GM23338 (cell line): ENCODE results near the gene CDC26. TPM values are rescaled to one million over a fixed set of nuclear protein-coding genes. Genes with fewer than 3 reads are reported as not detected.

Source experiments
- ATAC-seq: fragments of 200-7000 bp; cut with Tn5 transposase; 3 replicates; pipeline ENCODE4 v1.9.1; 2020
- DNase-seq: peaks from one replicate; pipeline ENCODE4 v3.0.0-alpha.2; 2015; ENCODE audit warnings: low spot score
- H2AFZ ChIP-seq: fragments of 200-600 bp; sonication (generic); 2 replicates; pipeline ENCODE4 v1.8.0; 2016; ENCODE audit warnings: antibody characterized with exemption, mild to moderate bottlenecking, moderate library complexity
- H3F3A ChIP-seq: fragments of 200-600 bp; sonication (generic); replicated peaks from 2 replicates; pipeline ENCODE4 v1.8.0; 2017; ENCODE audit warnings: antibody characterized with exemption, mixed run types, low read depth
- H3K27ac ChIP-seq: fragments of 200-600 bp; sonication (generic); 2 replicates; pipeline ENCODE4 v1.6.1; 2016; ENCODE audit warnings: low read depth
- H3K27me3 ChIP-seq: fragments of 200-600 bp; sonication (generic); 2 replicates; pipeline ENCODE4 v1.8.0; 2016; ENCODE audit warnings: mild to moderate bottlenecking, mixed run types, moderate library complexity; ENCODE audit not compliant: insufficient read depth
- H3K36me3 ChIP-seq: fragments of 200-600 bp; sonication (generic); 2 replicates; pipeline ENCODE4 v1.8.0; 2016; ENCODE audit warnings: mild to moderate bottlenecking; ENCODE audit not compliant: insufficient read depth
- H3K4me1 ChIP-seq: fragments of 200-600 bp; sonication (generic); 2 replicates; pipeline ENCODE4 v1.8.0; 2016; ENCODE audit warnings: mild to moderate bottlenecking, moderate library complexity; ENCODE audit not compliant: insufficient read depth
- H3K4me2 ChIP-seq: fragments of 200-600 bp; sonication (generic); 2 replicates; pipeline ENCODE4 v1.7.1; 2017; ENCODE audit warnings: mixed run types
- H3K4me3 ChIP-seq: fragments of 200-600 bp; sonication (generic); 2 replicates; pipeline ENCODE4 v1.6.1; 2016; ENCODE audit warnings: mixed run types
- H3K79me2 ChIP-seq: fragments of 200-600 bp; sonication (generic); replicated peaks from 2 replicates; pipeline ENCODE4 v1.8.0; 2017; ENCODE audit warnings: mild to moderate bottlenecking; ENCODE audit not compliant: insufficient read depth
- H3K9me2 ChIP-seq: fragments of 200-600 bp; sonication (generic); 2 replicates; pipeline ENCODE4 v1.8.0; 2017; ENCODE audit not compliant: insufficient read depth
- H4K20me1 ChIP-seq: fragments of 200-600 bp; sonication (generic); replicated peaks from 2 replicates; pipeline ENCODE4 v1.8.0; 2017; ENCODE audit warnings: mild to moderate bottlenecking; ENCODE audit not compliant: insufficient read depth
- H3K27ac Mint-ChIP-seq: 2 replicates; pipeline ENCODE4 v1.8.0; 2020; ENCODE audit warnings: inconsistent platforms, mild to moderate bottlenecking, moderate library complexity, mixed read lengths
- H3K27me3 Mint-ChIP-seq: 3 replicates; pipeline ENCODE4 v1.8.0; 2022; ENCODE audit warnings: low read depth, mild to moderate bottlenecking, moderate library complexity, mixed read lengths, inconsistent platforms; ENCODE audit not compliant: insufficient read depth, poor library complexity
- H3K36me3 Mint-ChIP-seq: 3 replicates; pipeline ENCODE4 v1.8.0; 2021; ENCODE audit warnings: low read depth, mild to moderate bottlenecking, inconsistent platforms, moderate library complexity, mixed read lengths
- H3K4me1 Mint-ChIP-seq: 3 replicates; pipeline ENCODE4 v1.8.0; 2020; ENCODE audit warnings: mild to moderate bottlenecking, inconsistent platforms, mixed read lengths
- H3K4me3 Mint-ChIP-seq: 3 replicates; pipeline ENCODE4 v1.8.0; 2021; ENCODE audit warnings: moderate library complexity, mild to moderate bottlenecking, inconsistent platforms, mixed read lengths
- H3K9me3 Mint-ChIP-seq: 3 replicates; pipeline ENCODE4 v1.8.0; 2020; ENCODE audit warnings: moderate library complexity, mild to moderate bottlenecking, inconsistent platforms, mixed read lengths
- CREB1 ChIP-seq: fragments of 250-450 bp; sonication (Bioruptor Pico); IDR thresholded peaks from 2 replicates; pipeline ENCODE4 v1.5.0; 2020; ENCODE audit warnings: low read depth, mild to moderate bottlenecking, moderate library complexity
- EZH2 ChIP-seq: fragments of 200-600 bp; sonication (generic); IDR thresholded peaks from one replicate; pipeline ENCODE4 v1.8.0; 2017; ENCODE audit warnings: antibody characterized with exemption, mild to moderate bottlenecking, low read depth; ENCODE audit not compliant: unreplicated experiment
- EZH2phosphoT487 ChIP-seq: fragments of 200-600 bp; sonication (generic); IDR thresholded peaks from one replicate; pipeline ENCODE4 v1.8.1; 2018; ENCODE audit warnings: antibody characterized with exemption; ENCODE audit not compliant: unreplicated experiment
- JUNB ChIP-seq: IDR thresholded peaks from one replicate; pipeline ENCODE4 v1.6.1; 2016; ENCODE audit warnings: antibody characterized with exemption; ENCODE audit not compliant: unreplicated experiment
- NANOG ChIP-seq: IDR thresholded peaks from 2 replicates; pipeline ENCODE4 v1.6.1; 2016; ENCODE audit warnings: antibody characterized with exemption, borderline replicate concordance
- POLR2AphosphoS5 ChIP-seq: IDR thresholded peaks from 2 replicates; pipeline ENCODE4 v1.6.1; 2016; ENCODE audit warnings: antibody characterized with exemption, low read depth
- STAT1 ChIP-seq: IDR thresholded peaks from one replicate; pipeline ENCODE4 v1.6.1; 2016; ENCODE audit warnings: antibody characterized with exemption; ENCODE audit not compliant: unreplicated experiment
- ZNF114 ChIP-seq: fragments of 250-450 bp; sonication (Bioruptor Pico); IDR thresholded peaks from 2 replicates; pipeline ENCODE4 v1.5.0; 2020; ENCODE audit warnings: mild to moderate bottlenecking, moderate library complexity
- ZNF331 ChIP-seq: fragments of 250-450 bp; sonication (Bioruptor Pico); IDR thresholded peaks from 2 replicates; pipeline ENCODE4 v1.5.0; 2020; ENCODE audit warnings: low read depth, mild to moderate bottlenecking, moderate library complexity
- polyA plus RNA-seq: library from polyadenylated mRNA; unstranded; fragments of >200 nt; fragmentation: Nextera tagmentation; extraction: Ambion mirVana; gene quantifications from 2 replicates; pipeline ENCODE4 v1.2.1, GENCODE V29; 2016
- total RNA-seq: library from RNA; depleted of rRNA; stranded (reverse); fragments of >200 nt; shearing (Covaris generic); gene quantifications from 2 replicates; pipeline ENCODE4 v1.2.3, GENCODE V29; 2014
- TF ChIP-seq, protein P1 (sequence below): fragments of 250-450 bp; sonication (Bioruptor Pico); IDR thresholded peaks from 2 replicates; pipeline ENCODE4 v1.5.0; 2020; ENCODE audit warnings: mild to moderate bottlenecking, moderate library complexity
- TF ChIP-seq, protein P2 (sequence below): IDR thresholded peaks from one replicate; pipeline ENCODE4 v1.6.1; 2018; ENCODE audit warnings: antibody characterized with exemption; ENCODE audit not compliant: unreplicated experiment
- TF ChIP-seq, protein P3 (sequence below): IDR thresholded peaks from 2 replicates; pipeline ENCODE4 v1.6.1; 2016; ENCODE audit warnings: antibody characterized with exemption
- TF ChIP-seq, protein P4 (sequence below), 2 experiments: fragments of 200-600 bp in 1 of 2; sonication (generic) in 1 of 2; conservative IDR thresholded peaks; 2 replicates each; pipeline versions ENCODE4 v1.5.1 to v1.6.1; 2016 to 2017; ENCODE audit warnings: antibody characterized with exemption in 2 of 2, low read depth in 2 of 2, mild to moderate bottlenecking in 2 of 2, moderate library complexity in 1 of 2

Gene CDC26
- total and polyA plus RNA-seq, 2 experiments from 2014 or later: 34.9 to 112 TPM

DNA sequence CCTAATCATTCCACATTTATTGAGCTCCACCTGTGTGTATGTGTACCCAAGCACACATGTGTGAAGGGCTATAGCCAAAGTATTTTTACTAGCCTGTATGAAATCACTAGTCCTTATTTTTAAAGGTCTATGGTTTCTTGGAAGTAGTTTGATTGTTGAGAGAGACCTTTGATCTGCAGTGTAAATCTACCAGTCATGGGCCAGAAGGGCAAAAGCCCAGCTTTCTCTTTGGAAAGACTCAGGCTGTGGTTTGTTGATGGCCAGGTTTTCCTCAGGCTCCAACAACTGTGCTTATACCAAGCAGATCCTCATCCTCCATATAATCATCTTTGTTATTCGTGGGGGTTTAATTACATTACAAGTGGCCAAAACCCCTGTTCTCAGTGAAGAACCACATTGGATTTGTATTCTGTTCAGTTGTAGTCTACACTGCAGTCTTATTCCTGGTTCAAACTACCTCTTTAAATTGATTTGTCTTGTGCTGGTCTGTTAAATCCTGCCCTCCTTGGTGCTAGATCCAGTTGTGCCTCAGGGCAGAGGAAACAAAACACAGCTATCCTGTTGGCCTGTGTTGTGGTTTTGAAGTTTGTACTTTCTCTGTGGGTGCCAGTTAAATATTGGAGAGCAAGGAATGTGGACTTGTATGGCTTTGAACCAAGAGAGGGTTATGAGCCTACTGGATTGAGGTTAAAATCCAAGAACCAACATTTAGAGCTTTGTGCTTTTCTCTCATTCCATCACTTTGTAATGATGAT lies 13.3 kb downstream of the CDC26 start:
- Mint-ChIP-seq H3K9me3 (no peaks in the 10 kb centered on the region), H3K36me3 (peaks cover 20% of the 10 kb centered on the region), H3K4me1 (no peaks in the 10 kb centered on the region), H3K4me3 (no peak overlapping the region), H3K27me3 (no peaks in the 10 kb centered on the region), H3K27ac (no peak overlapping the region)
- Histone ChIP-seq H2AFZ (no peak overlapping the region), H3K9me2 (no peaks in the 10 kb centered on the region), H4K20me1 (peaks cover 1% of the 10 kb centered on the region; the same call in 1 of the 2 replicates), H3K27ac (no peak overlapping the region), H3K4me2 (no peak overlapping the region), H3F3A (no peaks in the 10 kb centered on the region), H3K79me2 (no peaks in the 10 kb centered on the region), H3K27me3 (no peaks in the 10 kb centered on the region), H3K36me3 (peaks cover 13% of the 10 kb centered on the region), H3K4me1 (no peaks in the 10 kb centered on the region), H3K4me3 (no peak overlapping the region)
- DNase-seq (no peak), ATAC-seq (no peak)
- no peak for TF ChIP-seq EZH2phosphoT487
- no peak for TF ChIP-seq STAT1
- TF ChIP-seq, protein P1, sequence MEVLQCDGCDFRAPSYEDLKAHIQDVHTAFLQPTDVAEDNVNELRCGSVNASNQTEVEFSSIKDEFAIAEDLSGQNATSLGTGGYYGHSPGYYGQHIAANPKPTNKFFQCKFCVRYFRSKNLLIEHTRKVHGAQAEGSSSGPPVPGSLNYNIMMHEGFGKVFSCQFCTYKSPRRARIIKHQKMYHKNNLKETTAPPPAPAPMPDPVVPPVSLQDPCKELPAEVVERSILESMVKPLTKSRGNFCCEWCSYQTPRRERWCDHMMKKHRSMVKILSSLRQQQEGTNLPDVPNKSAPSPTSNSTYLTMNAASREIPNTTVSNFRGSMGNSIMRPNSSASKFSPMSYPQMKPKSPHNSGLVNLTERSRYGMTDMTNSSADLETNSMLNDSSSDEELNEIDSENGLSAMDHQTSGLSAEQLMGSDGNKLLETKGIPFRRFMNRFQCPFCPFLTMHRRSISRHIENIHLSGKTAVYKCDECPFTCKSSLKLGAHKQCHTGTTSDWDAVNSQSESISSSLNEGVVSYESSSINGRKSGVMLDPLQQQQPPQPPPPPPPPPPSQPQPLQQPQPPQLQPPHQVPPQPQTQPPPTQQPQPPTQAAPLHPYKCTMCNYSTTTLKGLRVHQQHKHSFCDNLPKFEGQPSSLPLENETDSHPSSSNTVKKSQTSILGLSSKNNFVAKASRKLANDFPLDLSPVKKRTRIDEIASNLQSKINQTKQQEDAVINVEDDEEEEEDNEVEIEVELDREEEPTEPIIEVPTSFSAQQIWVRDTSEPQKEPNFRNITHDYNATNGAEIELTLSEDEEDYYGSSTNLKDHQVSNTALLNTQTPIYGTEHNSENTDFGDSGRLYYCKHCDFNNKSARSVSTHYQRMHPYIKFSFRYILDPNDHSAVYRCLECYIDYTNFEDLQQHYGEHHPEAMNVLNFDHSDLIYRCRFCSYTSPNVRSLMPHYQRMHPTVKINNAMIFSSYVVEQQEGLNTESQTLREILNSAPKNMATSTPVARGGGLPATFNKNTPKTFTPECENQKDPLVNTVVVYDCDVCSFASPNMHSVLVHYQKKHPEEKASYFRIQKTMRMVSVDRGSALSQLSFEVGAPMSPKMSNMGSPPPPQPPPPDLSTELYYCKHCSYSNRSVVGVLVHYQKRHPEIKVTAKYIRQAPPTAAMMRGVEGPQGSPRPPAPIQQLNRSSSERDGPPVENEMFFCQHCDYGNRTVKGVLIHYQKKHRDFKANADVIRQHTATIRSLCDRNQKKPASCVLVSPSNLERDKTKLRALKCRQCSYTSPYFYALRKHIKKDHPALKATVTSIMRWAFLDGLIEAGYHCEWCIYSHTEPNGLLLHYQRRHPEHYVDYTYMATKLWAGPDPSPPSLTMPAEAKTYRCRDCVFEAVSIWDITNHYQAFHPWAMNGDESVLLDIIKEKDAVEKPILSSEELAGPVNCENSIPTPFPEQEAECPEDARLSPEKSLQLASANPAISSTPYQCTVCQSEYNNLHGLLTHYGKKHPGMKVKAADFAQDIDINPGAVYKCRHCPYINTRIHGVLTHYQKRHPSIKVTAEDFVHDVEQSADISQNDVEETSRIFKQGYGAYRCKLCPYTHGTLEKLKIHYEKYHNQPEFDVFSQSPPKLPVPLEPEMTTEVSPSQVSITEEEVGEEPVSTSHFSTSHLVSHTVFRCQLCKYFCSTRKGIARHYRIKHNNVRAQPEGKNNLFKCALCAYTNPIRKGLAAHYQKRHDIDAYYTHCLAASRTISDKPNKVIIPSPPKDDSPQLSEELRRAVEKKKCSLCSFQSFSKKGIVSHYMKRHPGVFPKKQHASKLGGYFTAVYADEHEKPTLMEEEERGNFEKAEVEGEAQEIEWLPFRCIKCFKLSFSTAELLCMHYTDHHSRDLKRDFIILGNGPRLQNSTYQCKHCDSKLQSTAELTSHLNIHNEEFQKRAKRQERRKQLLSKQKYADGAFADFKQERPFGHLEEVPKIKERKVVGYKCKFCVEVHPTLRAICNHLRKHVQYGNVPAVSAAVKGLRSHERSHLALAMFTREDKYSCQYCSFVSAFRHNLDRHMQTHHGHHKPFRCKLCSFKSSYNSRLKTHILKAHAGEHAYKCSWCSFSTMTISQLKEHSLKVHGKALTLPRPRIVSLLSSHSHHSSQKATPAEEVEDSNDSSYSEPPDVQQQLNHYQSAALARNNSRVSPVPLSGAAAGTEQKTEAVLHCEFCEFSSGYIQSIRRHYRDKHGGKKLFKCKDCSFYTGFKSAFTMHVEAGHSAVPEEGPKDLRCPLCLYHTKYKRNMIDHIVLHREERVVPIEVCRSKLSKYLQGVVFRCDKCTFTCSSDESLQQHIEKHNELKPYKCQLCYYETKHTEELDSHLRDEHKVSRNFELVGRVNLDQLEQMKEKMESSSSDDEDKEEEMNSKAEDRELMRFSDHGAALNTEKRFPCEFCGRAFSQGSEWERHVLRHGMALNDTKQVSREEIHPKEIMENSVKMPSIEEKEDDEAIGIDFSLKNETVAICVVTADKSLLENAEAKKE (CRISPR knock-in tag): no peak
- no peak for TF ChIP-seq JUNB
- no peak for TF ChIP-seq EZH2
- no peak for TF ChIP-seq POLR2AphosphoS5
- no peak for TF ChIP-seq ZNF114 (CRISPR knock-in tag)
- TF ChIP-seq, protein P2, sequence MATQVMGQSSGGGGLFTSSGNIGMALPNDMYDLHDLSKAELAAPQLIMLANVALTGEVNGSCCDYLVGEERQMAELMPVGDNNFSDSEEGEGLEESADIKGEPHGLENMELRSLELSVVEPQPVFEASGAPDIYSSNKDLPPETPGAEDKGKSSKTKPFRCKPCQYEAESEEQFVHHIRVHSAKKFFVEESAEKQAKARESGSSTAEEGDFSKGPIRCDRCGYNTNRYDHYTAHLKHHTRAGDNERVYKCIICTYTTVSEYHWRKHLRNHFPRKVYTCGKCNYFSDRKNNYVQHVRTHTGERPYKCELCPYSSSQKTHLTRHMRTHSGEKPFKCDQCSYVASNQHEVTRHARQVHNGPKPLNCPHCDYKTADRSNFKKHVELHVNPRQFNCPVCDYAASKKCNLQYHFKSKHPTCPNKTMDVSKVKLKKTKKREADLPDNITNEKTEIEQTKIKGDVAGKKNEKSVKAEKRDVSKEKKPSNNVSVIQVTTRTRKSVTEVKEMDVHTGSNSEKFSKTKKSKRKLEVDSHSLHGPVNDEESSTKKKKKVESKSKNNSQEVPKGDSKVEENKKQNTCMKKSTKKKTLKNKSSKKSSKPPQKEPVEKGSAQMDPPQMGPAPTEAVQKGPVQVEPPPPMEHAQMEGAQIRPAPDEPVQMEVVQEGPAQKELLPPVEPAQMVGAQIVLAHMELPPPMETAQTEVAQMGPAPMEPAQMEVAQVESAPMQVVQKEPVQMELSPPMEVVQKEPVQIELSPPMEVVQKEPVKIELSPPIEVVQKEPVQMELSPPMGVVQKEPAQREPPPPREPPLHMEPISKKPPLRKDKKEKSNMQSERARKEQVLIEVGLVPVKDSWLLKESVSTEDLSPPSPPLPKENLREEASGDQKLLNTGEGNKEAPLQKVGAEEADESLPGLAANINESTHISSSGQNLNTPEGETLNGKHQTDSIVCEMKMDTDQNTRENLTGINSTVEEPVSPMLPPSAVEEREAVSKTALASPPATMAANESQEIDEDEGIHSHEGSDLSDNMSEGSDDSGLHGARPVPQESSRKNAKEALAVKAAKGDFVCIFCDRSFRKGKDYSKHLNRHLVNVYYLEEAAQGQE: no peak
- TF ChIP-seq NANOG: no peak
- TF ChIP-seq, protein P3, sequence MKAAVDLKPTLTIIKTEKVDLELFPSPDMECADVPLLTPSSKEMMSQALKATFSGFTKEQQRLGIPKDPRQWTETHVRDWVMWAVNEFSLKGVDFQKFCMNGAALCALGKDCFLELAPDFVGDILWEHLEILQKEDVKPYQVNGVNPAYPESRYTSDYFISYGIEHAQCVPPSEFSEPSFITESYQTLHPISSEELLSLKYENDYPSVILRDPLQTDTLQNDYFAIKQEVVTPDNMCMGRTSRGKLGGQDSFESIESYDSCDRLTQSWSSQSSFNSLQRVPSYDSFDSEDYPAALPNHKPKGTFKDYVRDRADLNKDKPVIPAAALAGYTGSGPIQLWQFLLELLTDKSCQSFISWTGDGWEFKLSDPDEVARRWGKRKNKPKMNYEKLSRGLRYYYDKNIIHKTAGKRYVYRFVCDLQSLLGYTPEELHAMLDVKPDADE: no peak
- TF ChIP-seq CREB1 (CRISPR knock-in tag): no peak
- no peak for TF ChIP-seq ZNF331 (CRISPR knock-in tag)
- TF ChIP-seq, protein P4, sequence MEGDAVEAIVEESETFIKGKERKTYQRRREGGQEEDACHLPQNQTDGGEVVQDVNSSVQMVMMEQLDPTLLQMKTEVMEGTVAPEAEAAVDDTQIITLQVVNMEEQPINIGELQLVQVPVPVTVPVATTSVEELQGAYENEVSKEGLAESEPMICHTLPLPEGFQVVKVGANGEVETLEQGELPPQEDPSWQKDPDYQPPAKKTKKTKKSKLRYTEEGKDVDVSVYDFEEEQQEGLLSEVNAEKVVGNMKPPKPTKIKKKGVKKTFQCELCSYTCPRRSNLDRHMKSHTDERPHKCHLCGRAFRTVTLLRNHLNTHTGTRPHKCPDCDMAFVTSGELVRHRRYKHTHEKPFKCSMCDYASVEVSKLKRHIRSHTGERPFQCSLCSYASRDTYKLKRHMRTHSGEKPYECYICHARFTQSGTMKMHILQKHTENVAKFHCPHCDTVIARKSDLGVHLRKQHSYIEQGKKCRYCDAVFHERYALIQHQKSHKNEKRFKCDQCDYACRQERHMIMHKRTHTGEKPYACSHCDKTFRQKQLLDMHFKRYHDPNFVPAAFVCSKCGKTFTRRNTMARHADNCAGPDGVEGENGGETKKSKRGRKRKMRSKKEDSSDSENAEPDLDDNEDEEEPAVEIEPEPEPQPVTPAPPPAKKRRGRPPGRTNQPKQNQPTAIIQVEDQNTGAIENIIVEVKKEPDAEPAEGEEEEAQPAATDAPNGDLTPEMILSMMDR (conservative IDR thresholded peaks at IDR 0.05; ENCODE audit: low read depth in 2 of 2): no peak
